HepG2 (cell line): Measurements from ENCODE around the gene SERPINB10. TPM values are rescaled to one million over a fixed set of nuclear protein-coding genes. Genes with fewer than 3 reads are reported as not detected.

ENCODE experiments used
- HNRNPK ChIP-seq: fragments of 200-400 bp; formaldehyde crosslinking; IDR thresholded peaks from 2 replicates; pipeline ENCODE4 v1.6.1; 2018; ENCODE audit warnings: low read length, low read depth, moderate library complexity, mild to moderate bottlenecking; ENCODE audit not compliant: poor library complexity, severe bottlenecking
- MEIS1 ChIP-seq: sonication (generic); formaldehyde crosslinking; IDR thresholded peaks from 2 replicates; pipeline ENCODE4 v1.9.0; 2021; ENCODE audit warnings: mild to moderate bottlenecking, missing genetic modification reagents, moderate library complexity, borderline replicate concordance
- MLLT10 ChIP-seq: sonication (generic); formaldehyde crosslinking; IDR thresholded peaks from 2 replicates; pipeline ENCODE4 v1.4.0; 2020; ENCODE audit warnings: missing genetic modification reagents
- ZMAT5 ChIP-seq: sonication (generic); formaldehyde crosslinking; IDR thresholded peaks from 2 replicates; pipeline ENCODE4 v1.5.0; 2020; ENCODE audit warnings: mild to moderate bottlenecking, low read depth, missing genetic modification reagents, borderline replicate concordance
- ZNF660 ChIP-seq: sonication (generic); formaldehyde crosslinking; IDR thresholded peaks from 2 replicates; pipeline ENCODE4 v1.5.1; 2020; ENCODE audit warnings: mild to moderate bottlenecking, low read depth, missing genetic modification reagents, borderline replicate concordance
- ZNF720 ChIP-seq: sonication (generic); formaldehyde crosslinking; IDR thresholded peaks from 2 replicates; pipeline ENCODE4 v1.4.0; 2020; ENCODE audit warnings: missing genetic modification reagents
- polyA plus RNA-seq, 8 experiments: library from polyadenylated mRNA; depleted of rRNA in 3 of 8; stranded (reverse) in 7 of 8; unstranded in 1 of 8; fragments of >200 nt; fragmentation: Illumina TruSeq in 4 of 8; extraction: Trizol in 4 of 8; gene quantifications; 2 replicates each; pipeline versions ENCODE4 v1.2.1 to v1.2.3, GENCODE V29; 2011 to 2016; ENCODE audit warnings: low read depth in 4 of 8, missing spikeins in 1 of 8, mixed read lengths in 1 of 8; ENCODE audit not compliant: insufficient read depth in 1 of 8
- total RNA-seq, 5 experiments: library from RNA; depleted of rRNA; stranded (reverse); fragments of >200 nt; fragmentation: Illumina TruSeq; extraction: Trizol; gene quantifications; 2 replicates each; pipeline ENCODE4 v1.2.3, GENCODE V29; 2016; ENCODE audit warnings: low read depth in 1 of 5
- TF ChIP-seq, protein P1 (sequence below): sonication (generic); formaldehyde crosslinking; IDR thresholded peaks from one replicate; pipeline ENCODE4 v1.5.1; 2020; ENCODE audit warnings: mild to moderate bottlenecking, missing genetic modification reagents; ENCODE audit errors: not compliant biosample characterization

The SERPINB10 gene
- total and polyA plus RNA-seq, 2 of the 13 experiments (the other 11 are each of a cell fraction or from before 2014, with no cell fraction given): not detected

DNA sequence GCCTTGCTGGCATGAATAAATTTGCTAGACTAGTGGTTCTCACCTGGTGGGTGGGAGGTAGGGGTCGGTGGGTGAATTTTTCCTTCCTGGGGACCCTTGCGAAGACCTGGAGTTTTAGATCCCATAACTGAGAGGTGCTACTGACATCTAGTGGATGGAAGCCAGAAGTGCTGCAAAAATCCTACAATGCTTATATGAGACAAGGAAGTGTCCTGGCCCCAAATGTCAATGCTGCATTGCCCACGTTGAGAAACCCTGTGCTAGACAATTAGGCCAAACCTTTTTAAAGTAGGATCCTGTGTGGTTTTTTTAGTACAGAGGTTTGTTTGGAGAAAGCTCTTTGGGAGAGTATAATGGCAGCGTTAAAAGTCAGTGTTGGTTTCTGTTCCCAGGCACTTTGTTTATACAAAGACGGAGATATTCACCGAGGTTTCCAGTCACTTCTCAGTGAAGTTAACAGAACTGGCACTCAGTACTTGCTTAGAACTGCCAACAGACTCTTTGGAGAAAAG is 71.7 kb downstream of the SERPINB10 start (continued):
- TF ChIP-seq MEIS1 (no peak), MLLT10 (CRISPR knock-in tag) (no peak), ZMAT5 (no peak), HNRNPK (no peak), ZNF720 (CRISPR knock-in tag) (no peak), ZNF660 (no peak)
- TF ChIP-seq, protein P1, sequence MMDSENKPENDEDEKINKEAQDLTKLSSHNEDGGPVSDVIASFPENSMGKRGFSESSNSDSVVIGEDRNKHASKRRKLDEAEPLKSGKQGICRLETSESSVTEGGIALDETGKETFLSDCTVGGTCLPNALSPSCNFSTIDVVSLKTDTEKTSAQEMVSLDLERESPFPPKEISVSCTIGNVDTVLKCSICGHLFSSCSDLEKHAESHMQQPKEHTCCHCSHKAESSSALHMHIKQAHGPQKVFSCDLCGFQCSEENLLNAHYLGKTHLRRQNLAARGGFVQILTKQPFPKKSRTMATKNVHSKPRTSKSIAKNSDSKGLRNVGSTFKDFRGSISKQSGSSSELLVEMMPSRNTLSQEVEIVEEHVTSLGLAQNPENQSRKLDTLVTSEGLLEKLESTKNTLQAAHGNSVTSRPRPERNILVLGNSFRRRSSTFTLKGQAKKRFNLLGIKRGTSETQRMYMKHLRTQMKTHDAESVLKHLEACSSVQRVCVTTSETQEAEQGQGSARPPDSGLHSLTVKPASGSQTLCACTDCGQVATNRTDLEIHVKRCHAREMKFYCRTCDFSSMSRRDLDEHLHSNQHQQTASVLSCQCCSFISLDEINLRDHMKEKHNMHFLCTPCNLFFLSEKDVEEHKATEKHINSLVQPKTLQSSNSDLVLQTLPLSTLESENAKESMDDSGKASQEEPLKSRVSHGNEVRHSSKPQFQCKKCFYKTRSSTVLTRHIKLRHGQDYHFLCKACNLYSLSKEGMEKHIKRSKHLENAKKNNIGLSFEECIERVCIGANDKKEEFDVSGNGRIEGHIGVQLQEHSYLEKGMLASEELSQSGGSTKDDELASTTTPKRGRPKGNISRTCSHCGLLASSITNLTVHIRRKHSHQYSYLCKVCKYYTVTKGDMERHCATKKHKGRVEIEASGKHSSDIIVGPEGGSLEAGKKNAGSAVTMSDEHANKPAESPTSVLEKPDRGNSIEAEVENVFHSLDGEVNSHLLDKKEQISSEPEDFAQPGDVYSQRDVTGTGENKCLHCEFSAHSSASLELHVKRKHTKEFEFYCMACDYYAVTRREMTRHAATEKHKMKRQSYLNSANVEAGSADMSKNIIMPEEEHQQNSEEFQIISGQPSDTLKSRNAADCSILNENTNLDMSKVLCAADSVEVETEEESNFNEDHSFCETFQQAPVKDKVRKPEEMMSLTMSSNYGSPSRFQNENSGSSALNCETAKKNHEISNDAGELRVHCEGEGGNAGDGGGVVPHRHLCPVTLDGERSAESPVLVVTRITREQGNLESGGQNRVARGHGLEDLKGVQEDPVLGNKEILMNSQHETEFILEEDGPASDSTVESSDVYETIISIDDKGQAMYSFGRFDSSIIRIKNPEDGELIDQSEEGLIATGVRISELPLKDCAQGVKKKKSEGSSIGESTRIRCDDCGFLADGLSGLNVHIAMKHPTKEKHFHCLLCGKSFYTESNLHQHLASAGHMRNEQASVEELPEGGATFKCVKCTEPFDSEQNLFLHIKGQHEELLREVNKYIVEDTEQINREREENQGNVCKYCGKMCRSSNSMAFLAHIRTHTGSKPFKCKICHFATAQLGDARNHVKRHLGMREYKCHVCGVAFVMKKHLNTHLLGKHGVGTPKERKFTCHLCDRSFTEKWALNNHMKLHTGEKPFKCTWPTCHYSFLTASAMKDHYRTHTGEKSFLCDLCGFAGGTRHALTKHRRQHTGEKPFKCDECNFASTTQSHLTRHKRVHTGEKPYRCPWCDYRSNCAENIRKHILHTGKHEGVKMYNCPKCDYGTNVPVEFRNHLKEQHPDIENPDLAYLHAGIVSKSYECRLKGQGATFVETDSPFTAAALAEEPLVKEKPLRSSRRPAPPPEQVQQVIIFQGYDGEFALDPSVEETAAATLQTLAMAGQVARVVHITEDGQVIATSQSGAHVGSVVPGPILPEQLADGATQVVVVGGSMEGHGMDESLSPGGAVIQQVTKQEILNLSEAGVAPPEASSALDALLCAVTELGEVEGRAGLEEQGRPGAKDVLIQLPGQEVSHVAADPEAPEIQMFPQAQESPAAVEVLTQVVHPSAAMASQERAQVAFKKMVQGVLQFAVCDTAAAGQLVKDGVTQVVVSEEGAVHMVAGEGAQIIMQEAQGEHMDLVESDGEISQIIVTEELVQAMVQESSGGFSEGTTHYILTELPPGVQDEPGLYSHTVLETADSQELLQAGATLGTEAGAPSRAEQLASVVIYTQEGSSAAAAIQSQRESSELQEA (CRISPR knock-in tag): no peak
